GM23248 (cell line): Measurements from ENCODE around the gene EPS8L1.

Experiments used
- EZH2 ChIP-seq: fragments of 200-600 bp; sonication (generic); IDR thresholded peaks from 2 replicates; pipeline ENCODE4 v1.6.1; 2018; ENCODE audit warnings: antibody characterized with exemption, mild to moderate bottlenecking; ENCODE audit not compliant: insufficient read depth, poor library complexity, severe bottlenecking
- EZH2phosphoT487 ChIP-seq: fragments of 200-600 bp; sonication (generic); IDR thresholded peaks from 2 replicates; pipeline ENCODE4 v1.6.1; 2018; ENCODE audit warnings: antibody characterized with exemption, moderate library complexity, mild to moderate bottlenecking, low read depth; ENCODE audit not compliant: insufficient read depth

DNA sequence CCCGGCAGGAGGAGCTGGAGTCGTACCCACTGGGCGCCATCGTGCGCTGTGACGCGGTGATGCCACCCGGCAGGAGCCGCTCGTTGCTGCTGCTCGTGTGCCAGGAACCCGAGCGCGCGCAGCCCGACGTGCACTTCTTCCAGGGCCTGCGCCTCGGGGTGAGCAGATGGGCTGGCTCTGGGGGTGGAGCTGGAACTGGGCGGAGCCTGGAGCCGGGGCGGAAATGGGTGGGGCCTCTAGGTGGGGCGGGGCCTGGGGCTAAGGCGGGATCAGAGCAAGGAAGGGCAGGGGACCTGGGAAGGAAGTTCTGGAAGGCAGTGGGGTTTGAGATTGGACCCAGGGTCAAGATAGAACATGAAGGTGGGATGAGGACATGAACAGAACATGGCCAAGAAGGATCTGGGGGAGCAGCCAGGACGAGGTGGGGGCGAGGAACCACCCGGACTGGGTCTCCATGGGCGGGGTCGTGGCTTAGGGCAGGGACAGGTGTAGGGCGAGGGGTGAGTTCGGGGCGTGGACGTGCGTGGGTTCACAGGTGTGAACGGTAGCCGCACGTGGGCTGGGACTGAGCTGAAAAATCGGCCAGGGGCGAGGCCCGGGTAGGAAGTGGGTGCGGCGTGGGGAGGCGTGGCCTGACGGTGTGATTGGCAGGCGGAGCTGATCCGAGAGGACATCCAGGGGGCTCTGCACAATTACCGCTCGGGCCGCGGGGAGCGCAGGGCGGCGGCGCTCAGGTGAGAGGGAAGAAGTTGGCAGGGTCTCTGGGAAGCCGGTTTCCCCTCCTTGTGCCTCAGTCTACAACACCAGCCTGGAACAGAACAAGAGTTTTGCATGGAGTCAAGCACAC, 4.7 kb downstream of the EPS8L1 start:
- TF ChIP-seq EZH2phosphoT487 (no peak), EZH2 (no peak)
